Amniotic stem cell (primary cell): ENCODE results near the gene MGAT2.
"Not testable (repeated sequence)": the region's sequence is repeated elsewhere in the genome, so short reads cannot be mapped to it uniquely, and the experiment has no call there.

Source experiments
- DNase-seq: peaks from one replicate; lab custom pipeline; 2025; lab: John Stamatoyannopoulos, UW

Gene MGAT2

GRCh38 chr14:49620182-49621113 lies at the start of gene MGAT2, which contains the start of gene RPL36AL:
Gene MGAT2, plus strand, starts transcription at chr14:49620799. Its CDS starts 470 bp downstream, at chr14:49621269.
Gene RPL36AL, minus strand, starts transcription at chr14:49620626. Its CDS starts 1,522 bp downstream, at chr14:49619104.
- peak; percentile 99 for DNase-seq

GRCh38 chr14:49574038-49574437 lies 46.6 kb upstream of the MGAT2 start:
- no peak for DNase-seq

GRCh38 chr14:49578141-49578540 lies 42.5 kb upstream of the MGAT2 start:
- DNase-seq = no peak

GRCh38 chr14:49579841-49580240 lies 40.8 kb upstream of the MGAT2 start:
- no peak for DNase-seq

GRCh38 chr14:49581209-49582112 lies 39.1 kb upstream of the MGAT2 start:
- no peak for DNase-seq

GRCh38 chr14:49582113-49582977 lies 38.3 kb upstream of the MGAT2 start:
- DNase-seq = no peak

GRCh38 chr14:49583629-49584028 lies 37.0 kb upstream of the MGAT2 start:
- no peak for DNase-seq

- DNase-seq = no peak
These were observed 36.5 kb upstream of the MGAT2 start for GRCh38 chr14:49584058-49584457.

- DNase-seq = not testable (repeated sequence)
These were observed 35.5 kb upstream of the MGAT2 start for GRCh38 chr14:49584981-49585640.

GRCh38 chr14:49585803-49586672 lies 34.6 kb upstream of the MGAT2 start, which contains the start of gene RPS29:
Gene RPS29, minus strand, starts transcription at chr14:49586380. Its CDS starts 34 bp downstream, at chr14:49586346.
- peak; percentile 95 for DNase-seq

GRCh38 chr14:49586673-49587460 lies 33.7 kb upstream of the MGAT2 start:
- DNase-seq = peak; percentile 30

- no peak for DNase-seq
These were observed 31.2 kb upstream of the MGAT2 start for GRCh38 chr14:49589387-49589786.

- peak; percentile 69 for DNase-seq
These were observed 27.6 kb upstream of the MGAT2 start for GRCh38 chr14:49593016-49593415.

GRCh38 chr14:49594347-49595091 lies 26.1 kb upstream of the MGAT2 start:
- DNase-seq = no peak

GRCh38 chr14:49598189-49598484 lies 22.5 kb upstream of the MGAT2 start:
- DNase-seq = no peak

- peak; percentile 75 for DNase-seq
These were observed 21.9 kb upstream of the MGAT2 start, which contains the start of gene LRR1 for GRCh38 chr14:49598485-49599300. Gene LRR1, plus strand, starts transcription at chr14:49598940. Its CDS starts 81 bp downstream, at chr14:49599021.

- no peak for DNase-seq
These were observed 13.0 kb upstream of the MGAT2 start for GRCh38 chr14:49607583-49607982.
